Motor neuron (in vitro differentiated cells): Measurements from ENCODE around the gene TDRD1. TPM values are rescaled to one million over a fixed set of nuclear protein-coding genes. Genes with fewer than 3 reads are reported as not detected.

Source experiments
- ATAC-seq, 8 experiments: fragments of 200-7000 bp; cut with Tn5 transposase; replicated peaks in 6 of 8; 2 replicates each; pipeline ENCODE4 v1.8.0; 2021; ENCODE audit warnings: mild to moderate bottlenecking in 8 of 8, moderate library complexity in 8 of 8
- H3K27ac ChIP-seq, 2 donors: fragments of 250-450 bp; sonication (Bioruptor Pico); 2 replicates each; pipeline ENCODE4 v1.9.0; 2021; ENCODE audit warnings: antibody characterized with exemption in 2 of 2, mild to moderate bottlenecking in 2 of 2, moderate library complexity in 1 of 2
- H3K4me1 ChIP-seq, 2 donors: fragments of 250-450 bp; sonication (Bioruptor Pico); replicated peaks in 1 of 2; 2 replicates each; pipeline ENCODE4 v1.6.1; 2021; ENCODE audit warnings: antibody characterized with exemption in 2 of 2, mild to moderate bottlenecking in 2 of 2, moderate library complexity in 1 of 2
- H3K4me3 ChIP-seq, 5 donors: fragments of 250-450 bp; sonication (Bioruptor Pico); 2 replicates each; pipeline ENCODE4 v1.9.0; 2021; ENCODE audit warnings: antibody characterized with exemption in 5 of 5, mild to moderate bottlenecking in 5 of 5, moderate library complexity in 4 of 5
- WGBS, 10 experiments: fragments of 450-650 bp; shearing (Covaris generic); methylation state at CpG; one replicate each; pipeline ENCODE4 v1.0.0; 2022; 5-methylcytosine and 5-hydroxymethylcytosine counted together
- in situ Hi-C, 9 experiments: fragments of 400-800 bp; cut with MboI; loops; one replicate each; pipeline ENCODE4 v1.15.0; 2021; ENCODE audit warnings: low sequenced_read_pairs in 9 of 9, low pct_unique_long_range_greater_than_20kb in 2 of 9; ENCODE audit not compliant: unreplicated experiment in 9 of 9
- total RNA-seq, 8 experiments: library from RNA; unstranded; fragments of 300-600 nt; gene quantifications; 2 replicates each; pipeline versions ENCODE4 v1.2.3 to v1.2.4, GENCODE V29; 2022

TDRD1 gene
- total RNA-seq, 8 experiments from 2014 or later = under 0.01 to 0.18 (median 0.11) TPM; not detected in 2

DNA sequence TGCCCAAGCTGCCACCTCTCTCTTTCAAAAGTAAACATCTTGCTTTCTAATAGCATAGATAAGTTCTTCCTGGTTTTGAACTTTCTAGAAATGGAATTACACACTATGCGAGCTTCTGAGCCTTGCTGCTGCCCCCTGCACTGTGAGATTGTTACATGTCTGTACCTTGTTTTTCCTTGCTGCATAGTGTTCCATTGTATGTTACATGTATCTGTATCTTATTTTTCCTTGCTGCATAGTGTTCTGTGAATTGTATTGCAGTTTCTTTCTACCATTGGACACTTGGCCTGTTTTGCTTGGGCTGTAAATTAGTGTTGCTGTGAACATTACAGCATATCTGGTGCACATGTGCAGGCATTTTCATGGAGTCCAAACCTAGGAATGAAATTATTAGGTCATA lies 35.9 kb downstream of the TDRD1 start:
- ATAC-seq = no peak
- in situ Hi-C loops = no loop called here
- no peak overlapping the region for H3K4me3 ChIP-seq
- WGBS, 10 experiments = 14 to 100% (median 68%) methylated on average over 1 of the region's 1 CpG; no CpG with 5 or more reads in 4 of the 10 experiments
- no peaks in the 10 kb centered on the region for H3K4me1 ChIP-seq
- no peak overlapping the region for H3K27ac ChIP-seq

DNA sequence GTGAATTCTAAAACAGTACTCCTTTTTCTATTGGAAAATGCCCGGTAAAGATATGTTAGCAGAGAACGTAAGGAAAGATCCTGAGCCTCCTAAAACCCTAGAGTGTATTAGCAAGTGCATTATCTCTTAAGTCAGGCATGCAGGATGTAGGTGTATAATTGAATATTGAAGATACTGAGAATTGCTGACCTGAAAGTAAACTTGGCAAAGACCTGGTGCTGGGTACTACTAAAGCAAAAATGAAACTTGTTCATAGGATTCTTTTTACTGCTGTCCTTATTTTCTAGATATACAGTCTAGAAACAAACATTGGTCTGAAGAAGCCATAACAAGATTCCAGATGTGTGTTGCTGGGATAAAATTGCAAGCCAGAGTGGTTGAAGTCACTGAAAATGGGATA lies 41.1 kb downstream of the TDRD1 start:
- Histone ChIP-seq H3K27ac (no peak overlapping the region), H3K4me1 (no peaks in the 10 kb centered on the region), H3K4me3 (no peak overlapping the region)
- in situ Hi-C loops = no loop called here
- WGBS, 10 experiments = 67 to 100% (median 89%) methylated on average over 1 to 2 of the region's 2 CpGs; no CpG with 5 or more reads in 1 of the 10 experiments
- ATAC-seq = no peak

DNA sequence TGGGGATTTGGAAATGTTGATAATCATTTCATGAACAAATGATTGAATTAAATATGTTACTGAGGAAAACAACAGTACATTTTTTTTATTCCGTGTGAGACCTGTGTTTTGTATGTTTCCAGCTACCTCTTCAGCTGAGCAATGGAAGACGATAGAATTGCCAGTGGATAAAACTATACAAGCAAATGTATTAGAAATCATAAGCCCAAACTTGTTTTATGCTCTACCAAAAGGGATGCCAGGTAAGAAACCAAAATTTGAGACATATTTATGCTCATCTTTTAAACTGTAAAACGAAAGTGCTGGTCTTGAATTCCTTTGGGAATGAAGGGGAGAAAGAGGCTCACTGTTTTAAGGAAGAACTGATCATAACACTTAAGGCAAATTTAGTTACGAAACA lies 42.1 kb downstream of the TDRD1 start:
- no peak for ATAC-seq
- H3K27ac ChIP-seq = no peak overlapping the region
- in situ Hi-C loops = no loop called here
- WGBS, 10 experiments = 20 to 100% (median 65%) methylated on average over 1 to 4 of the region's 4 CpGs; no CpG with 5 or more reads in 1 of the 10 experiments
- no peak overlapping the region for H3K4me3 ChIP-seq
- H3K4me1 ChIP-seq = no peaks in the 10 kb centered on the region

DNA sequence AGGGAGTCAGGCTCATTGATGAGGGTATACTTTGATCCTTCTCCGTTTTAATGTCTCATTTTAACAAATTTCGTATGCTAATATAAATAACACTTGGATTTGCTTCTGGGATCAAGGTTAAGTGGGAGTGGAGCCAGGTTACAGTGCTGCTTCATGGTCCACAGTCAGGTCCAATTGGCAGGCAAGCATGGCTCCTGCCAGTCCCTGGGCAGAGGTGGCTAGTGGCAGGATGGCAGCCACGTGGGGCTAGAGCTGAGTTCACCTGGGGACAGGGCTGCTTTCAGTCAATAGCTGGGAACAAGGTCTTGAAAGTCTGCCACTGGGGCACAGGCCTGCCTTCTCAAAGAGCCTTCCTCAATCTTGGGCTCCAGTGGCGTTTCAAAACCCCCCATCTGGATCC lies 43.9 kb downstream of the TDRD1 start:
- WGBS, 10 experiments = 0 to 100% (median 69%) methylated on average over 1 to 3 of the region's 4 CpGs; no CpG with 5 or more reads in 3 of the 10 experiments
- Histone ChIP-seq H3K4me3 (no peak overlapping the region), H3K27ac (no peak overlapping the region), H3K4me1 (no peaks in the 10 kb centered on the region)
- in situ Hi-C loops = no loop called here
- no peak for ATAC-seq

DNA sequence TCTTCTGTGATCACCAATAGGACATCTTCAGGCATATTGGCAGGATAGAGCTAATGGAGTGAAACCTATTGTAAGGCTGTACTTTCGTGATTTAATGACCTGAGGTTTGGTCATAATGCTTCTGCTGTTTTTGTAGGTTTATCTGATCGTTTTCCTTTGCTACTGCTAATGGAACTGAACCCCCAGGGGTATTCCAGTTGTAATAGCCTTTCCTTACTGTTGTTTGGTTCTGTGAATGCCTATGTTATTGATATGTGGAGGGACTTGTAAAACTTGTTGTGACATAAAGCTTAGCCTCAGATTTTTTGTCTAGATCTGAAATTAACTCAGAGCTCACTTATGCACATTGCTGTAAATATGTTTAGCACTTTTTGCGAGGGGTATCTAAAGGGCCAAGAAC lies 49.0 kb downstream of the TDRD1 start:
- WGBS, 10 experiments = 45 to 67% (median 57%) methylated on average over 1 to 3 of the region's 3 CpGs; no CpG with 5 or more reads in 4 of the 10 experiments
- H3K4me1 ChIP-seq = no peaks in the 10 kb centered on the region
- no peak overlapping the region for H3K4me3 ChIP-seq
- in situ Hi-C loops = no loop called here
- no peak for ATAC-seq
- no peak overlapping the region for H3K27ac ChIP-seq

DNA sequence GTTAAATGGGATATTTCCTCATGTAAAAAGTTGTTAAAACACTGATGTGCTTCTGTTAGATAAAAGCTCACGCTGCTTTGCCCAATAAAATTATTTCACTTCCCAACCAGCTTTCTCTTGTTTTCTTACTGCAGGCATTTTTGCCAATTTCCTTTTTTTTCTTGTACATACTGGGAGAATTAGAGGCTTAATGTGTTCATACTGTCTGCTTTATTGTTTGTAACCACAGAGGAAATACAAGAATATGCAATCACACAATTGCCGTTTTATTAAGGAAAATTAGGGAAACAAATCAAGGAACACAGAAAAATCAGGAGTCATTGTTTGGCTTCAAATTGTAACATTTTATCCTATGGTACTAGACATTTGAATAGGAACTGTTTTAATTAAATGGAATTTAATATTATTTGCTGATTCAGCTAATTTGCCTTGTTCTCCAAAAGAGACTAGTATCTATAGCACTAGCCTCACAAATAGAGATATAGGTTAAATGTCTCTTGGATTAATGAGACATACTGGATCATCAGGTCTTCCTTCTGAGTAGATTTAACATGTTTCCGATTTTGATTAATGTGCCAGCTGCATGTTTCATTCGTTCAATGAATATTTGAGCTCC lies 53.5 kb downstream of the TDRD1 start:
- no peak overlapping the region for H3K4me3 ChIP-seq
- no peaks in the 10 kb centered on the region for H3K4me1 ChIP-seq
- no peak overlapping the region for H3K27ac ChIP-seq
- WGBS, 10 experiments = 0 to 100% (median 87%) methylated on average over 1 to 4 of the region's 4 CpGs
- in situ Hi-C loops = no loop called here
- ATAC-seq = no peak

DNA sequence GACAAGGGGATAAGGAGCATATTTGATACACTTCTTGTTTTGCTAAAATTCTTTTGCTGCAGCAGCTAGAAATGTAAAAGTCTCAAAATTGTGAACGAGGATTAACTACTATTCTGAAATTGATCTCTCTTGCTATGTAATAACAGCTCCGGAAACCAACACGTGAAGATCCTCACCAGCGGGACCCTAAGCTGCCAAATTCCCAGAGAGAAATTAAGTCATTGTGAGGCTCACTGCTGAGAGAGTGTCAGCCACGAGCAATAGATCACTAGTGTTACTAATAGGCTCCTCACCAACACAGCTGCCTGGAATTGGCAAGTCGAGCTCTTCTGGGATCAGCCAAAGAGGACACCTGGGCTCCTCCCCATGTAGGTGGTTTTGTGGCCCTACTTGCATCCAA lies 54.3 kb downstream of the TDRD1 start:
- no peaks in the 10 kb centered on the region for H3K4me1 ChIP-seq
- in situ Hi-C loops = no loop called here
- WGBS, 10 experiments = 19 to 81% (median 70%) methylated on average over 1 to 5 of the region's 6 CpGs
- no peak overlapping the region for H3K4me3 ChIP-seq
- no peak for ATAC-seq
- H3K27ac ChIP-seq = no peak overlapping the region

DNA sequence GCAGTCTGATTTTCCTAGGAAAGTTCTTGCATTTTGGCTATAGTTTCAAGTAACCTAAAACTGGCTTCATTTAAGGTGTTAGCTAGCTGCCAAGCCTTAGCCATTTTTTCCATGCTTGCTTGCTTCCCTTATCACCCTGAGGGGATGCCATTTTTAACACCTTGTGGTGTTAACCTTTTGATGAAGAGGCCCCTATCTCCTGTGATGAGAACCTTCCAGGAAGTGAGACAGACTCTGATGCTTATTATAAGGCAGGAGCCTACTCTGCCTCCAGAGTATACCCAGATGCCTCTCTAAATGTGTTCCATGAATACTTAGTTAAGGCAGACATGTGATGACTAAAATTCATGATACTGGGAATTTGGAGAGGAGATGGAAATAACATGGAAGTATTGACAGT lies 55.0 kb downstream of the TDRD1 start:
- no peak overlapping the region for H3K27ac ChIP-seq
- no peaks in the 10 kb centered on the region for H3K4me1 ChIP-seq
- ATAC-seq = peak in 2 of 8 experiments; percentile 38 to 45
- in situ Hi-C loops = no loop called here
- no peak overlapping the region for H3K4me3 ChIP-seq

DNA sequence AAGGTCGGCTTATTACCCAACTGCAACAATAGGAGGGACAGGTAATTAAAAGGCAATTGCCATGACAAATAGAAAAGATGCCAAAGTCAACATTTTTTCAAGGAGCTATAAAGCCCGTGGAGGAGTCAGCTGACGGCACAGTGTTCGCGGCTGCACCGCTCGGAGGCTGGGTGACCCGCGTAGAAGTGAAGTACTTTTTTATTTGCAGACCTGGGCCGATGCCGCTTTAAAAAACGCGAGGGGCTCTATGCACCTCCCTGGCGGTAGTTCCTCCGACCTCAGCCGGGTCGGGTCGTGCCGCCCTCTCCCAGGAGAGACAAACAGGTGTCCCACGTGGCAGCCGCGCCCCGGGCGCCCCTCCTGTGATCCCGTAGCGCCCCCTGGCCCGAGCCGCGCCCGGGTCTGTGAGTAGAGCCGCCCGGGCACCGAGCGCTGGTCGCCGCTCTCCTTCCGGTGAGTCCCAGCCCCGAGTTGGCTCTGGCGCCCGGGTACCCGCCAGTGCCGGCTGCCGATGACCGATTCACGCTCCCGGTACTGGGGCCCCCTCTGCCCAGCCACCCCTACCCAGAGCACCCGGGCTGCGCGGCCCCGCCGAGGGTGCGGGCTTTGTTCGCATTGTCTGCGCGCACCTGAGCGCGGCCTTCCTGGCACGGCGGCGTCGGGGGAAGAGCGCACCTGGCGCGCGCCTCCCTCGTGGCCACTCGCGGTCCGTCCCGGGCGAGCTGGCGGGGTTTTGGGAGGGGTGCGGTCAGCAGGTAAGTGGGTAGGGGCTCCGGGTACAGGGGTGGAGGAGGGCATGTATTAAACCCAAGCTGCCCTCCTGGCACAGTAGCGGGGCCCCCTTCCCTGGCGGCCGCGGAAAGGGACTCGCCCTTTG lies 60.2 kb downstream of the TDRD1 start, which contains the start of gene VWA2:
TSS of gene VWA2 (plus strand) at position 138 of the 877 bp plus-strand sequence. CDS start 9,460 bp downstream, outside the sequence.
- H3K27ac ChIP-seq = no peak within 1 kb of the TSS
- ATAC-seq = peak; percentile 38 to 82 (median 62)

DNA sequence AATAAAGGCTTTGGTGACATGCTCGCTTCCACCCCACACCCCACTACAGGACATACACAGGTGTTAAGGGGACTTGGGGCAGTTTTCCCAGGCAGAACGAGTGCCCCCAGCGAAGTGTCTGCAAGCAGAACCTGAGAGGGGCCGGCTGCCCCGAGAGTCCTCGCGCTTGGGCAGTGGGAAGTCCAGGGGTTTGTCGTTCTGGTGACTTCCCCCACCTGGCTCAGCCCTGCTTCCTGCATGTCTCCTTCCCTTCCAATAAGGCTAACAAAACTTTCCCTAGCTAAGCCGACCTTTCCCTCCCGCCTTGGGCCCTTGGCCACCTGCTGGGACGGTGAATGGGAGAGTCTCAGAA lies 60.8 kb downstream of the TDRD1 start:
- ATAC-seq = no peak
- in situ Hi-C loops = no loop called here
- H3K27ac ChIP-seq = no peak overlapping the region
- no peak overlapping the region for H3K4me3 ChIP-seq
- H3K4me1 ChIP-seq = no peaks in the 10 kb centered on the region
- WGBS, 10 experiments = 20 to 89% (median 32%) methylated on average over 1 to 5 of the region's 11 CpGs; no CpG with 5 or more reads in 4 of the 10 experiments

More for the DNA sequence above, 60.2 kb downstream of the TDRD1 start, which contains the start of gene VWA2:
- WGBS, 10 experiments = 0 to 27% (median 10%) methylated on average over 1 to 18 of the region's 79 CpGs; no CpG with 5 or more reads in 2 of the 10 experiments
- in situ Hi-C loops = no loop called here
- no peaks in the 10 kb centered on the region for H3K4me1 ChIP-seq
- H3K4me3 ChIP-seq = peak within 1 kb of the TSS; percentile 14 to 34 (median 27)

DNA sequence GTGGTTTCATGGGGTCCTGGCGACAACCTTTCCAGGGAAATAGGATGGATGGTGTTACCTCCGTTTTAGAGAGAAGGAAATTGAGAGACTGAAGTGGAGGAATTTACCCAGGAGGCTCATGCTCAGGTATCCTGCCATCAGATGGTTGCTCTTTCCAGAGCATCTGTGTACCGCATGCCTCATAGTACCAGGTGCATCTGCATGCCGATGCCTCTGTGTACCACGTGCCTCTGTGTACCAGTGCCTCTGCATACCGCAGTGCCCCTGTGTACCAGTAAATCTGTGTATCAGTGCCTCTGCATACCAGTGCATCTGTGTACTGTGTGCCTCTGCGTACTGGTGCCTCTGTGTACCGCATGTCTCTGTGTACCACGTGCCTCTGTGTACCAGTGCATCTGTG lies 63.1 kb downstream of the TDRD1 start:
- 67 to 94% (median 74%) methylated on average over 1 to 7 of the region's 9 CpGs; no CpG with 5 or more reads in 3 of the 10 experiments for WGBS, 10 experiments
- in situ Hi-C loops = no loop called here
- H3K27ac ChIP-seq = no peak overlapping the region
- no peak for ATAC-seq
- H3K4me1 ChIP-seq = no peaks in the 10 kb centered on the region
- H3K4me3 ChIP-seq = no peak overlapping the region

DNA sequence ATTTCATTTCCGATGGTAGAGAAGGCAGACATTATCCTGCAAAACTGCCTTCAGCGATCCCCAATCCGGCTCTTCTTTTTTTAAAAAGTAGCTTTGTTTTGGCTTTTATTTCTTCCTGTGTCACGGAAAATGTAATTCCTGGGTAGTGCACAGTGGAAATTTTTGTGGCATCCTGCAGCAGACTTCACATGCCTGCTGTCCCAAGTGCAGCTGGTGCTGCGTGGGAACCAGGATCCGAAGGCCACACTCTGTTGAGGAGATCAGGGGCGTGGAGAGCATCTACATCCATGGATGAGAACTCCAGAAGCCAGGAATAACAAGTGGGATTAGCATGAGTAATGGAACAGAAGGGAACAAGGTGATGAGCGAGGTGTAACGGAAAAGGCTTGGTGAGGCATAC lies 64.5 kb downstream of the TDRD1 start:
- H3K4me1 ChIP-seq = no peaks in the 10 kb centered on the region
- WGBS, 10 experiments = 18 to 91% (median 75%) methylated on average over 2 to 9 of the region's 9 CpGs; no CpG with 5 or more reads in 1 of the 10 experiments
- in situ Hi-C loops = no loop called here
- no peak overlapping the region for H3K27ac ChIP-seq
- no peak overlapping the region for H3K4me3 ChIP-seq
- no peak for ATAC-seq

DNA sequence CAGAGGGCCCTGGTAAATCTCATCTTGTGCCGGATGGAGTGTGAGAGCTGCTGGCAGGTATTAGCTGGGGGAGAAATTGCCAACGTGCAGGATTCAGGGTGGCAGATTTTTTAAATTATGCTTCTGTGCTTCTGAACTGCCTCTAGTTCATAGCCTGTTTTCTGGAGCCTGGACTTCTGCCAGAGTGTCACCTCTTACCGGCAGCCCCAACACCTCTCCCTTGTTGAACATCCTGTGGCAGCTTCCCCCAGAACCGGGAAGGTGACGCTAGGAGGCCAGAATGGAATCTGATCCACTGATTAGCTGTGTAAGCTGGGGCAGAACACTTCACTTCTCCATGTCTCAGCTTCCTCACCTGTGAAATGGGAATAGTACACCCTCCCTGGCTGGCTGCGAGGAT lies 65.0 kb downstream of the TDRD1 start:
- WGBS, 10 experiments = 30 to 92% (median 80%) methylated on average over 2 to 6 of the region's 6 CpGs; no CpG with 5 or more reads in 4 of the 10 experiments
- in situ Hi-C loops = no loop called here
- H3K4me1 ChIP-seq = no peaks in the 10 kb centered on the region
- ATAC-seq = no peak
- H3K4me3 ChIP-seq = no peak overlapping the region
- H3K27ac ChIP-seq = no peak overlapping the region
